Measurements from ENCODE around the gene KIT. TPM values are rescaled to one million over a fixed set of nuclear protein-coding genes. Genes with fewer than 3 reads are reported as not detected.

The KIT gene
- total and polyA plus RNA-seq, 2 of the 4 experiments (the other 2 are of a cell fraction), result 3.3 to 5.9 TPM

- Histone ChIP-seq H3K27me3 (ENCODE audit: control insufficient read depth, insufficient read depth, low read length) (no peaks in the 10 kb centered on the region), H3K56ac (ENCODE audit: extremely low read depth, insufficient read depth, low read length) (no peak overlapping the region), H3K79me1 (ENCODE audit: low read depth in 1 of 2, low read length in 2 of 2) (no peaks in the 10 kb centered on the region), H4K91ac (ENCODE audit: insufficient read depth, low read depth, low read length) (peak overlapping the region; percentile 13; the same call in 1 of the 2 replicates), H4K8ac (ENCODE audit: low read depth in 2 of 2, low read length in 2 of 2) (no peak overlapping the region), H4K5ac (ENCODE audit: low read depth, low read length) (peak overlapping the region; percentile 60), H3K4ac (ENCODE audit: low read depth, low read length) (no peak overlapping the region), H3K4me3 (ENCODE audit: insufficient read depth, low read depth, low read length) (no peak overlapping the region), H3K36me3 (ENCODE audit: control insufficient read depth, insufficient read depth, low read length) (peaks cover 6% of the 10 kb centered on the region), H3K27ac (ENCODE audit: insufficient read depth, low read length) (peak overlapping the region; percentile 78; the same call in 1 of the 2 replicates), H2BK15ac (ENCODE audit: low read depth, low read length) (no peak overlapping the region), H2AK9ac (replicated peaks; ENCODE audit: low read depth, low read length, poor library complexity) (no peak overlapping the region), H3K18ac (ENCODE audit: low read depth, low read length) (peak overlapping the region; percentile 88), H3K14ac (replicated peaks; ENCODE audit: low read depth, low read length) (no peak overlapping the region), H3K9me1 (ENCODE audit: insufficient read depth, low read length) (0 out of 2 replicates have a peak, but pooled peaks cover 3% of the 10 kb centered on the region), H2BK120ac (ENCODE audit: low read depth, low read length) (no peak overlapping the region), H3K4me1 (ENCODE audit: control insufficient read depth, insufficient read depth, low read length) (peaks cover 9% of the 10 kb centered on the region), H4K20me1 (ENCODE audit: insufficient read depth, low read length) (no peaks in the 10 kb centered on the region), H3K4me2 (ENCODE audit: low read depth, low read length) (no peak overlapping the region), H2BK5ac (ENCODE audit: low read depth, low read length, poor library complexity, severe bottlenecking) (peak overlapping the region; percentile 11), H3K23ac (ENCODE audit: low read depth, low read length) (no peak overlapping the region), H2AK5ac (ENCODE audit: low read depth, low read length) (no peak overlapping the region), H2AFZ (replicated peaks; ENCODE audit: low read length, poor library complexity) (no peak overlapping the region), H3K9me3 (ENCODE audit: control insufficient read depth, insufficient read depth, low read length) (no peaks in the 10 kb centered on the region), H3K9ac (ENCODE audit: low read depth, low read length) (no peak overlapping the region), H2BK20ac (ENCODE audit: low read depth, low read length) (no peak overlapping the region)
- 75% methylated on average over 8 of the region's 20 CpGs; no CpG with 5 or more reads in 1 of the 2 experiments for WGBS, 2 experiments (ENCODE audit: extremely low coverage in 2 of 2, insufficient read length in 1 of 2)
- no peak for DNase-seq
- ATAC-seq (ENCODE audit: low read depth), result no peak; the same call in 1 of the 2 replicates
- CTCF ChIA-PET, result no interaction called here
- TF ChIP-seq ELK1 (IDR thresholded peaks at IDR 0.05; ENCODE audit: borderline replicate concordance, low read depth, low read length) (no peak), CEBPB (IDR thresholded peaks at IDR 0.05; ENCODE audit: low read depth, low read length) (peak; percentile 84)
- intact Hi-C loops (cut with micrococcal nuclease) (no loop called here), dilution Hi-C loops (cut with HindIII; ENCODE audit: low sequenced_read_pairs, unreplicated experiment) (no loop called here), in situ Hi-C loops (cut with MboI; ENCODE audit: low sequenced_read_pairs) (no loop called here)
- POLR2A ChIA-PET (ENCODE audit: unreplicated experiment), result no interaction called here
- no TSS peak for BruUV-seq (replicated peaks)
Observed at GRCh38 chr4:54708339-54709279, 50.9 kb downstream of the KIT start.

Data from IMR-90 (cell line).